Lower lobe of right lung (tissue), 2 donors: Measurements from ENCODE around the gene MYRF. TPM values are rescaled to one million over a fixed set of nuclear protein-coding genes. Genes with fewer than 3 reads are reported as not detected.

Source experiments
- ATAC-seq, 2 donors: fragments of 200-7000 bp; cut with Tn5 transposase; one replicate each; pipeline ENCODE4 v1.9.1; 2020 to 2022; ENCODE audit warnings: mild to moderate bottlenecking in 2 of 2, moderate library complexity in 2 of 2
- DNase-seq: peaks from one replicate; pipeline ENCODE4 v3.0.0-alpha.2; 2020
- H3K27ac ChIP-seq: fragments of 200-600 bp; one replicate; pipeline ENCODE4 v1.8.0; 2022
- H3K27me3 ChIP-seq: fragments of 200-600 bp; one replicate; pipeline ENCODE4 v1.8.0; 2022; ENCODE audit warnings: low read depth
- H3K36me3 ChIP-seq: fragments of 200-600 bp; one replicate; pipeline ENCODE4 v1.8.0; 2022; ENCODE audit warnings: mild to moderate bottlenecking
- H3K4me1 ChIP-seq: fragments of 200-600 bp; one replicate; pipeline ENCODE4 v1.8.0; 2022
- H3K4me3 ChIP-seq: fragments of 200-600 bp; one replicate; pipeline ENCODE4 v1.8.0; 2022; ENCODE audit warnings: mild to moderate bottlenecking
- H3K9me3 ChIP-seq: fragments of 200-600 bp; one replicate; pipeline ENCODE4 v1.8.0; 2022
- CTCF ChIP-seq: fragments of 200-600 bp; IDR thresholded peaks from one replicate; pipeline ENCODE4 v1.8.0; 2022; ENCODE audit warnings: antibody characterized with exemption, mild to moderate bottlenecking
- intact Hi-C: fragments of 100-400 bp; cut with DNase I; formaldehyde crosslinking; loops from one replicate; pipeline ENCODE4 v1.11.0; 2022
- total RNA-seq: library from RNA; stranded (reverse); fragmentation: NEBNext Ultra II Directional; extraction: Animal tissue kit (Norgen Biotek cat#: 25700); gene quantifications from one replicate; pipeline ENCODE4 v1.2.1, GENCODE V29; 2021
- donor health status: DM: no; HTN: yes; CAD: no; lungs with severe emphysema.

MYRF gene
- total RNA-seq, 1 donor from 2014 or later, result 37.9 TPM

GRCh38 chr11:61712846-61713245 lies 39.6 kb upstream of the MYRF start:
- DNase-seq, result no peak
- no peak overlapping the region for H3K4me3 ChIP-seq
- ATAC-seq, result no peak
- H3K4me1 ChIP-seq, result peaks cover 25% of the 10 kb centered on the region
- TF ChIP-seq CTCF, result no peak
- H3K36me3 ChIP-seq, result no peaks in the 10 kb centered on the region
- no peaks in the 10 kb centered on the region for H3K27me3 ChIP-seq
- H3K9me3 ChIP-seq, result no peaks in the 10 kb centered on the region
- no peak overlapping the region for H3K27ac ChIP-seq
- intact Hi-C loops, result no loop called here

- TF ChIP-seq CTCF, result no peak
- H3K27me3 ChIP-seq, result no peaks in the 10 kb centered on the region
- H3K4me1 ChIP-seq, result peaks cover 30% of the 10 kb centered on the region
- no peak overlapping the region for H3K27ac ChIP-seq
- DNase-seq (no peak), ATAC-seq (no peak)
- no peaks in the 10 kb centered on the region for H3K36me3 ChIP-seq
- no peak overlapping the region for H3K4me3 ChIP-seq
- intact Hi-C loops, result no loop called here
- H3K9me3 ChIP-seq, result no peaks in the 10 kb centered on the region
These were observed 39.0 kb upstream of the MYRF start for GRCh38 chr11:61713464-61713863.

GRCh38 chr11:61713906-61714305 lies 38.5 kb upstream of the MYRF start:
- Histone ChIP-seq H3K4me1 (peaks cover 30% of the 10 kb centered on the region), H3K27me3 (no peaks in the 10 kb centered on the region), H3K9me3 (no peaks in the 10 kb centered on the region), H3K4me3 (no peak overlapping the region), H3K36me3 (no peaks in the 10 kb centered on the region), H3K27ac (no peak overlapping the region)
- no peak for DNase-seq
- TF ChIP-seq CTCF, result no peak
- intact Hi-C loops, result no loop called here
- no peak for ATAC-seq

GRCh38 chr11:61714316-61714715 lies 38.1 kb upstream of the MYRF start:
- Histone ChIP-seq H3K4me3 (no peak overlapping the region), H3K9me3 (no peaks in the 10 kb centered on the region), H3K27me3 (no peaks in the 10 kb centered on the region), H3K27ac (no peak overlapping the region), H3K4me1 (peaks cover 30% of the 10 kb centered on the region), H3K36me3 (no peaks in the 10 kb centered on the region)
- no peak for TF ChIP-seq CTCF
- DNase-seq (no peak), ATAC-seq (no peak)
- intact Hi-C loops, result no loop called here

GRCh38 chr11:61714916-61715315 lies 37.5 kb upstream of the MYRF start:
- intact Hi-C loops, result no loop called here
- no peak for ATAC-seq

More at GRCh38 chr11:61714916-61715315, 37.5 kb upstream of the MYRF start:
- TF ChIP-seq CTCF, result no peak
- Histone ChIP-seq H3K27me3 (no peaks in the 10 kb centered on the region), H3K4me3 (no peak overlapping the region), H3K27ac (no peak overlapping the region), H3K4me1 (peaks cover 30% of the 10 kb centered on the region), H3K9me3 (no peaks in the 10 kb centered on the region), H3K36me3 (no peaks in the 10 kb centered on the region)
- DNase-seq, result no peak
